HG03460 (cell line): ENCODE results near the gene PPP2R5B.

ENCODE experiments used
- ATAC-seq: cut with Tn5 transposase; IDR thresholded peaks from one replicate; pipeline ENCODE4 v1.9.1; 2021; ENCODE audit not compliant: unreplicated experiment

PPP2R5B gene

GRCh38 chr11:64923944-64924909 lies at the start of gene PPP2R5B:
Gene PPP2R5B (plus strand): TSS chr11:64924689. CDS start chr11:64925735, 1,046 bp downstream.
- ATAC-seq, result peak; percentile 82

GRCh38 chr11:64875369-64876228 lies 48.9 kb upstream of the PPP2R5B start:
- ATAC-seq, result no peak

GRCh38 chr11:64876229-64876750 lies 48.2 kb upstream of the PPP2R5B start:
- no peak for ATAC-seq

GRCh38 chr11:64876835-64877341 lies 47.6 kb upstream of the PPP2R5B start:
- no peak for ATAC-seq

GRCh38 chr11:64877390-64878222 lies 46.9 kb upstream of the PPP2R5B start:
- ATAC-seq, result no peak

GRCh38 chr11:64878223-64878493 lies 46.3 kb upstream of the PPP2R5B start:
- ATAC-seq, result no peak

GRCh38 chr11:64878494-64879243 lies 45.8 kb upstream of the PPP2R5B start, which contains the start of gene EHD1:
Gene EHD1 (minus strand): TSS chr11:64878621. CDS start chr11:64878464, 157 bp downstream.
- peak; percentile 52 for ATAC-seq

- peak; percentile 7 for ATAC-seq
Observed at GRCh38 chr11:64879244-64879900, 45.1 kb upstream of the PPP2R5B start.

- no peak for ATAC-seq
Observed at GRCh38 chr11:64880240-64881001, 44.1 kb upstream of the PPP2R5B start.

GRCh38 chr11:64881476-64881875 lies 43.0 kb upstream of the PPP2R5B start:
- ATAC-seq, result no peak

GRCh38 chr11:64882243-64882642 lies 42.2 kb upstream of the PPP2R5B start:
- no peak for ATAC-seq

- ATAC-seq, result no peak
Observed at GRCh38 chr11:64883575-64883974, 40.9 kb upstream of the PPP2R5B start.

- ATAC-seq, result no peak
Observed at GRCh38 chr11:64884019-64884418, 40.5 kb upstream of the PPP2R5B start.

GRCh38 chr11:64885367-64886286 lies 38.9 kb upstream of the PPP2R5B start:
- ATAC-seq, result no peak

GRCh38 chr11:64887234-64887756 lies 37.2 kb upstream of the PPP2R5B start:
- no peak for ATAC-seq

GRCh38 chr11:64887757-64888405 lies 36.6 kb upstream of the PPP2R5B start:
- ATAC-seq, result peak; percentile 49

GRCh38 chr11:64888406-64888728 lies 36.1 kb upstream of the PPP2R5B start:
- ATAC-seq, result no peak
